H1 (cell line): Measurements from ENCODE around the gene BPGM. TPM values are rescaled to one million over a fixed set of nuclear protein-coding genes. Genes with fewer than 3 reads are reported as not detected.

ENCODE experiments used
- ATF2 ChIP-seq: IDR thresholded peaks from 2 replicates; pipeline ENCODE4 v1.6.1; 2012; ENCODE audit warnings: low read length, inconsistent platforms
- CBX5 ChIP-seq: fragments of 300-800, 300-1000 bp; sonication (generic); IDR thresholded peaks from 2 replicates; pipeline ENCODE4 v1.7.1; 2016; ENCODE audit warnings: antibody characterized with exemption, low read length, low read depth
- CHD7 ChIP-seq: fragments of 300-600 bp; sonication (generic); IDR thresholded peaks from 2 replicates; pipeline ENCODE4 v1.7.1; 2012; ENCODE audit warnings: low read length, moderate library complexity, mild to moderate bottlenecking, inconsistent platforms; ENCODE audit not compliant: insufficient replicate concordance
- CREB1 ChIP-seq: IDR thresholded peaks from 2 replicates; pipeline ENCODE4 v1.6.1; 2012; ENCODE audit warnings: inconsistent platforms
- FOSL1 ChIP-seq: IDR thresholded peaks from 2 replicates; pipeline ENCODE4 v1.6.1; 2011; ENCODE audit warnings: mild to moderate bottlenecking, low read depth, low read length, moderate library complexity; ENCODE audit not compliant: insufficient read depth
- JUND ChIP-seq: IDR thresholded peaks from 2 replicates; pipeline ENCODE4 v1.6.1; 2011; ENCODE audit warnings: mild to moderate bottlenecking, improper control_type of control experiment, low read length
- RXRA ChIP-seq: IDR thresholded peaks from 2 replicates; pipeline ENCODE4 v1.6.1; 2011; ENCODE audit warnings: low read depth, mild to moderate bottlenecking, low read length, moderate library complexity; ENCODE audit not compliant: insufficient read depth
- SP1 ChIP-seq: IDR thresholded peaks from 2 replicates; pipeline ENCODE4 v1.6.1; 2011; ENCODE audit warnings: low read depth, low read length
- SRF ChIP-seq: IDR thresholded peaks from 2 replicates; pipeline ENCODE4 v1.6.1; 2011; ENCODE audit warnings: mild to moderate bottlenecking, low read depth, low read length, moderate library complexity
- SUZ12 ChIP-seq: fragments of 200-600 bp; sonication (generic); IDR thresholded peaks from 2 replicates; pipeline ENCODE4 v1.6.1; 2012; ENCODE audit warnings: mild to moderate bottlenecking, inconsistent platforms, low read length, moderate library complexity, mixed read lengths
- polyA plus RNA-seq, 7 experiments: library from polyadenylated mRNA; depleted of rRNA in 3 of 7; stranded (reverse) in 5 of 7; unstranded in 2 of 7; fragments of >200 nt in 5 of 7; fragments of 200-250 nt in 2 of 7; gene quantifications; 1 replicate in 5 of 7; 2 replicates in 1 of 7; 4 replicates in 1 of 7; pipeline versions ENCODE4 v1.2.1 to v1.2.3, GENCODE V29; 2011 to 2013; ENCODE audit warnings: missing spikeins in 2 of 7, mixed read lengths in 2 of 7
- total RNA-seq: library from RNA; stranded (reverse); fragmentation: NEBNext Ultra II Directional; extraction: Animal tissue kit (Norgen Biotek cat#: 25700); gene quantifications from 2 replicates; pipeline ENCODE4 v1.2.1, GENCODE V29; 2021

BPGM gene
- total and polyA plus RNA-seq, 2 of the 8 experiments (the other 6 are each of a cell fraction or from before 2014, with no cell fraction given), result 9.7 to 15.3 TPM

GRCh38 chr7:134630893-134631292 lies 15.8 kb upstream of the BPGM start (continued):
- TF ChIP-seq CHD7 (no peak), RXRA (no peak), CREB1 (no peak), SUZ12 (no peak), SRF (no peak), JUND (no peak), FOSL1 (no peak), ATF2 (no peak), CBX5 (no peak), SP1 (no peak)
